Hepatic stellate cell (primary cell): ENCODE data around the gene NFASC.

Source experiments
- DNase-seq: peaks from one replicate; pipeline ENCODE4 v3.0.0; 2011; ENCODE audit warnings: low spot score

NFASC gene

GRCh38 chr1:205062895-205063294 is 192.2 kb downstream of the NFASC start:
- no peak for DNase-seq

DNA sequence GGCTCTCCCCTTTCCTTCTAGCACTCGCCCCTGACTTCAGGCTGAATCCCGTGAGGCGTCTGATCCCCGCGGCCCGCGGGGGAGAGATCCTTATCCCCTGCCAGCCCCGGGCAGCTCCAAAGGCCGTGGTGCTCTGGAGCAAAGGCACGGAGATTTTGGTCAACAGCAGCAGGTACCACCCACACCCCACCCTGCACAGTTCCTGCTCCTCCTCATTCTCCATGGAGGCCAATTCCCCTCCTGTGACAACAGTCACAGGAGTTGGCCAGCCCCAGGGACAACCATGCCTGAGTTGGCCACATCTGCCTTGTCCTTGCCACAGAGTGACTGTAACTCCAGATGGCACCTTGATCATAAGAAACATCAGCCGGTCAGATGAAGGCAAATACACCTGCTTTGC is 193.6 kb downstream of the NFASC start:
- DNase-seq: no peak

GRCh38 chr1:205064741-205065316 is 194.2 kb downstream of the NFASC start:
- DNase-seq: no peak

- DNase-seq: no peak
These were observed 195.0 kb downstream of the NFASC start for GRCh38 chr1:205065666-205066065.

GRCh38 chr1:205066141-205066818 is 195.6 kb downstream of the NFASC start:
- DNase-seq: no peak

- no peak for DNase-seq
These were observed 196.4 kb downstream of the NFASC start for GRCh38 chr1:205067031-205067430.

DNA sequence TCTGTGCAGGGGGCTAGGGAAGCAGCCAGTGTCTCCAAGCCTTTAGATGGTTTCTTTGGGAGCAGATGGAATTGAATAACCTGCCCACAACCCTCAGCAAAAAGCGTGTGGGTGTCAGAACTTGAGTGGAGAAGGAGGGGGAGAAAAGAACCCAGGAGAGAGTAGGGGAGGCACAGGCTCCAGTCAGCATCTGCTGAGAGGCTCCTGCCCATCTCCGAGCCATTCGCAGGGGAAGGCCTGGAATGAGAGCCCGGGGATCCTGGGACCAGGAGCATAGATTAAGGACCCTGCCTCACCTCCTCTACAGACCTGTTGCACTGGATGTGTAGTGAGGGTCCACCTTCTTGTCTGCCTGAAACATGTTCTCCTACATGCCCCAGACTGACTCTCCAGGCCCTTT is 197.3 kb downstream of the NFASC start:
- no peak for DNase-seq

DNA sequence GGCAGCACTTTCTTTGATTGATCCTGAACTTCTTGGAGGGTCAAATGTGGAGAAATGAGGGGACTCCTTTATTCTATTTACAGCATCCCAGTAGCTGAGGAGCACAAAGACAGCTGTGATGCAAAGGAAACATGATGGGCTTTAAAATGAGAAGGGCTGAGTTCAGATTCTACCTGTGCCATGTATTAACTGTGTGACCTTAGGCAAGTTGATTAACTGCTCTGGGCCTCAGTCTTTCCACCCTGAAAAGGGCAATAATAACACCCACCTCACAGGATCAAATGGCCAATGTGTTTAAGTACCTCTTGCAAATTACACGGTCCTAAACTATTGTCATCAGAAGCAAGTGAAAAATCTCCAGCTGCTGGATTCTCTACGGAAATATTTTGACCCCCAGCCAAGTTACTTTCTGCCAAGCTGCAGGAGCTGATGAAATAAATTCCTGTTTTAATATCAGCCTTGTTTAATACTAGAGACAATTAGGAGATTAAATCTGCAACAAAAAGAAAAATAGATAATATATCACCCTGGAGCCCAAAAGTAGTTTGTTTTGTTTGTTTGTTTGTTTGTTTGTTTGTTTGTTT is 197.9 kb downstream of the NFASC start:
- DNase-seq: no peak

- DNase-seq: no peak
These were observed 198.9 kb downstream of the NFASC start for GRCh38 chr1:205069371-205070125.

DNA sequence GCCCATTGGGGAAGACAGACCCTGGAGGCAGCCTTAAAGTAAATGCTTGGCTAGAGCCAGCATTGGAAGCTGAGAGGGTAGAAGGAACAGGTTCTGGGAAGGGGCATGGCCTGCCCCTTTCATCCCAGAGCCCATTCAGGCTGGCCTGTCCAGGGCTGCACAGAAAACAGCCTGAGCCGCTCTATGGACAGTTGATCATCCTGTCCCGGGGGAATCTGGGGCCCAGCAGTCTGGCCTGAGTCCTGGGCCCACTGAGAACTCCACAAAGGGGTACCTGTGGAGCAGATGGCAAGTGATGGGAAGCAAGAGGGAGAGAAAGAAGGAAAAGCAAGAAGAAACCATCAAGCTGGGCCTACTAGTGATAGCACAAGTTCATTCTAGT is 200.4 kb downstream of the NFASC start:
- DNase-seq: no peak

GRCh38 chr1:205071801-205072200 is 201.1 kb downstream of the NFASC start:
- DNase-seq: no peak

DNA sequence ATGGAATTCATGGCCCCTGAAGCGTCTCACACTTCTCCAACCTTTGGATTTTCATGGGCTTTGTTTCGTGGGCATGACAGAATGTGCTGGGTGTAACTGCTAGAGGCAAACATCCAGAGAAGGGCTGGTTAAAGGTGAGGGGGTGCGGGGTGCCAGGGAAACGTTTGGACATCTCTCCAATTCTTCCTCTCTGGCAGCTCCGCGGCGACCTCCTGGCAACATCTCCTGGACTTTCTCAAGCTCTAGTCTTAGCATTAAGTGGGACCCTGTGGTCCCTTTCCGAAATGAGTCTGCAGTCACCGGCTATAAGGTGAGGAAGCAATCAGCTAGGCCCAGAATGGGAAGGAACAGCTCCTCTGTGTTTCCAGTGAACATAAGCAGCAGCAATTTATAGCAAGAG is 201.6 kb downstream of the NFASC start:
- DNase-seq: no peak
